GM12878 (cell line): ENCODE results near the gene ODAD4. TPM values are rescaled to one million over a fixed set of nuclear protein-coding genes. Genes with fewer than 3 reads are reported as not detected.

Source experiments
- ATAC-seq: fragments of 200-7000 bp; cut with Tn5 transposase; 3 replicates; pipeline ENCODE4 v1.9.1; 2020; ENCODE audit warnings: mild to moderate bottlenecking, moderate library complexity
- BruUV-seq: library from RNA; stranded (reverse); fragments of 400-500 nt; replicated peaks from 2 replicates; lab custom pipeline; 2021; lab: Mats Ljungman, UMichigan
- CTCF ChIA-PET: fragments of 300-600 bp; sonication (Branson Sonifier 250); formaldehyde crosslinking; extraction: SDS; loops from one replicate; lab custom pipeline; 2021; ENCODE audit warnings: inconsistent platforms; lab: Yijun Ruan, JAX
- POLR2A ChIA-PET: fragments of 350-600 bp; formaldehyde crosslinking; extraction: SDS; loops from one replicate; lab custom pipeline; 2021; ENCODE audit warnings: inconsistent platforms; lab: Charles Lee
- RAD21 ChIA-PET: fragments of 300-600 bp; sonication (Branson Sonifier 250); formaldehyde crosslinking; loops from one replicate; lab custom pipeline; 2023; ENCODE audit warnings: antibody characterized with exemption; ENCODE audit not compliant: unreplicated experiment; lab: Charles Lee
- SMC1A ChIA-PET: fragments of 300-600 bp; sonication (Branson Sonifier 250); formaldehyde crosslinking; loops from one replicate; lab custom pipeline; 2023; ENCODE audit not compliant: unreplicated experiment, uncharacterized antibody; lab: Charles Lee
- DNase-seq: peaks from one replicate; pipeline ENCODE4 v3.0.0-alpha.2; 2011; ENCODE audit warnings: low read depth, low spot score
- FAIRE-seq: peaks from 3 replicates; lab custom pipeline; 2011; peaks lifted over from hg19 to GRCh38; lab: Jason Lieb, UNC
- H2AFZ ChIP-seq: 2 replicates; pipeline ENCODE4 v1.6.0; 2011; ENCODE audit warnings: low read depth, low read length, control low read depth; ENCODE audit not compliant: control insufficient read depth
- H3K27ac ChIP-seq: 2 replicates; pipeline ENCODE4 v1.5.1; 2011; ENCODE audit warnings: control low read depth; ENCODE audit not compliant: control insufficient read depth, insufficient read depth
- H3K27me3 ChIP-seq, 2 experiments: replicated peaks in 1 of 2; 2 replicates each; pipeline versions ENCODE4 v1.6.0 to v1.6.1; 2011; ENCODE audit warnings: low read length in 1 of 2; ENCODE audit not compliant: control insufficient read depth in 2 of 2, insufficient read depth in 2 of 2
- H3K36me3 ChIP-seq, 2 experiments: 2 replicates each; pipeline ENCODE4 v1.5.1; 2011; ENCODE audit warnings: low read length in 1 of 2; ENCODE audit not compliant: control insufficient read depth in 2 of 2, insufficient read depth in 2 of 2
- H3K4me1 ChIP-seq: 2 replicates; pipeline ENCODE4 v1.6.1; 2011; ENCODE audit warnings: mild to moderate bottlenecking, low read length, moderate library complexity, mixed read lengths; ENCODE audit not compliant: control insufficient read depth, insufficient read depth
- H3K4me2 ChIP-seq: 2 replicates; pipeline ENCODE4 v1.6.0; 2011; ENCODE audit warnings: control low read depth; ENCODE audit not compliant: control insufficient read depth, insufficient read depth
- H3K4me3 ChIP-seq: fragments of 200-600 bp; sonication (generic); 2 replicates; pipeline ENCODE4 v1.5.1; 2016
- H3K79me2 ChIP-seq: 2 replicates; pipeline ENCODE4 v1.6.0; 2011; ENCODE audit warnings: low read length; ENCODE audit not compliant: control insufficient read depth, insufficient read depth
- H3K9ac ChIP-seq: 2 replicates; pipeline ENCODE4 v1.8.0; 2011; ENCODE audit warnings: low read length, control low read depth, mixed read lengths; ENCODE audit not compliant: control insufficient read depth, insufficient read depth
- H3K9me3 ChIP-seq: replicated peaks from 3 replicates; pipeline ENCODE4 v1.5.1; 2011; ENCODE audit warnings: mild to moderate bottlenecking, low read length; ENCODE audit not compliant: control insufficient read depth, insufficient read depth
- H4K20me1 ChIP-seq: 2 replicates; pipeline ENCODE4 v1.6.0; 2011; ENCODE audit not compliant: control insufficient read depth, insufficient read depth
- CHD4 ChIP-seq: fragments of 200-600 bp; sonication (generic); IDR thresholded peaks from 2 replicates; pipeline ENCODE4 v1.6.1; 2016; ENCODE audit warnings: mild to moderate bottlenecking
- CREB1 ChIP-seq: IDR thresholded peaks from 2 replicates; pipeline ENCODE4 v1.6.1; 2012; ENCODE audit warnings: low read depth, mild to moderate bottlenecking, inconsistent platforms
- DPF2 ChIP-seq: fragments of 450-650 bp; IDR thresholded peaks from 2 replicates; pipeline ENCODE4 v1.6.1; 2017; ENCODE audit warnings: mild to moderate bottlenecking
- EP300 ChIP-seq, 2 experiments: fragments of 150-350 bp in 1 of 2; IDR thresholded peaks; 2 replicates each; pipeline ENCODE4 v1.6.1; 2011 to 2012; ENCODE audit warnings: low read depth in 2 of 2, low read length in 2 of 2, borderline replicate concordance in 1 of 2, improper control_type of control experiment in 1 of 2, inconsistent platforms in 1 of 2; ENCODE audit not compliant: control insufficient read depth in 1 of 2
- FOXK2 ChIP-seq: fragments of 450-650 bp; IDR thresholded peaks from 2 replicates; pipeline ENCODE4 v1.6.1; 2017; ENCODE audit warnings: mild to moderate bottlenecking, moderate library complexity
- GATAD2B ChIP-seq: fragments of 450-650 bp; conservative IDR thresholded peaks from 2 replicates; pipeline ENCODE4 v1.6.1; 2017; ENCODE audit warnings: low read depth, mild to moderate bottlenecking, moderate library complexity
- PAX5 ChIP-seq: IDR thresholded peaks from 2 replicates; pipeline ENCODE4 v1.6.1; 2011; ENCODE audit warnings: low read depth, low read length, borderline replicate concordance
- POU2F2 ChIP-seq: IDR thresholded peaks from 3 replicates; pipeline ENCODE4 v1.6.1; 2011; ENCODE audit warnings: low read depth, mild to moderate bottlenecking, low read length, borderline replicate concordance
- SUZ12 ChIP-seq: fragments of 200-600 bp; sonication (generic); IDR thresholded peaks from one replicate; pipeline ENCODE4 v1.6.1; 2018; ENCODE audit warnings: antibody characterized with exemption, mild to moderate bottlenecking; ENCODE audit not compliant: unreplicated experiment
- TCF12 ChIP-seq: IDR thresholded peaks from 2 replicates; pipeline ENCODE4 v1.6.1; 2011; ENCODE audit warnings: low read depth, mild to moderate bottlenecking, low read length
- YBX1 ChIP-seq: fragments of 450-650 bp; IDR thresholded peaks from 2 replicates; pipeline ENCODE4 v1.6.1; 2016; ENCODE audit warnings: antibody characterized with exemption
- ZNF384 ChIP-seq: IDR thresholded peaks from 2 replicates; pipeline ENCODE4 v1.6.1; 2012; ENCODE audit warnings: low read depth, mild to moderate bottlenecking, low read length, improper control_type of control experiment, borderline replicate concordance
- ZNF622 ChIP-seq: fragments of 450-650 bp; IDR thresholded peaks from 2 replicates; pipeline ENCODE4 v1.6.1; 2017; ENCODE audit warnings: mild to moderate bottlenecking, inconsistent platforms
- WGBS: methylation state at CpG from one replicate; pipeline ENCODE4 v1.1.6; 2016; ENCODE audit warnings: low lambda C conversion rate; ENCODE audit not compliant: insufficient replicate concordance, insufficient coverage; ENCODE audit errors: missing lambda C conversion rate; 5-methylcytosine and 5-hydroxymethylcytosine counted together
- in situ Hi-C: fragments of 300-500 bp; cut with MboI; formaldehyde crosslinking; loops from 9 replicates; pipeline ENCODE4 v1.14.3; 2018; ENCODE audit warnings: mixed read lengths
- intact Hi-C: fragments of 100-400 bp; cut with micrococcal nuclease; formaldehyde crosslinking; loops from one replicate; pipeline ENCODE4 v1.14.2; 2022; ENCODE audit not compliant: unreplicated experiment
- polyA plus RNA-seq, 11 experiments: library from polyadenylated mRNA; depleted of rRNA in 4 of 11; unstranded in 6 of 11; stranded (reverse) in 5 of 11; fragments of >200 nt; fragmentation: Nextera tagmentation in 4 of 11; fragmentation: Illumina TruSeq in 1 of 11; extraction: Ambion mirVana in 4 of 11; extraction: Trizol in 1 of 11; gene quantifications; 1 replicate in 1 of 11; 2 replicates in 10 of 11; pipeline versions ENCODE4 v1.2.1 to v1.2.3, GENCODE V29; 2011 to 2016; ENCODE audit warnings: inconsistent platforms in 2 of 11, missing spikeins in 2 of 11, low read depth in 1 of 11
- total RNA-seq, 4 experiments: library from RNA; depleted of rRNA in 3 of 4; stranded (reverse); fragments of >200 nt in 3 of 4; fragmentation: Illumina TruSeq in 1 of 4; extraction: Trizol in 1 of 4; gene quantifications; 2 replicates each; pipeline versions ENCODE4 v1.2.1 to v1.2.3, GENCODE V29; 2013 to 2021
- TF ChIP-seq, protein P1 (sequence below): IDR thresholded peaks from 2 replicates; pipeline ENCODE4 v1.6.1; 2011; ENCODE audit warnings: mild to moderate bottlenecking, low read depth, low read length, moderate library complexity; ENCODE audit not compliant: insufficient replicate concordance
- TF ChIP-seq, protein P2 (sequence below): fragments of 450-650 bp; IDR thresholded peaks from 2 replicates; pipeline ENCODE4 v1.6.1; 2014; ENCODE audit warnings: mild to moderate bottlenecking
- TF ChIP-seq, protein P3 (sequence below): fragments of 450-650 bp; IDR thresholded peaks from 2 replicates; pipeline ENCODE4 v1.6.1; 2017; ENCODE audit warnings: mild to moderate bottlenecking
- TF ChIP-seq, protein P4 (sequence below): fragments of 450-650 bp; conservative IDR thresholded peaks from 2 replicates; pipeline ENCODE4 v1.6.1; 2017; ENCODE audit warnings: mild to moderate bottlenecking, moderate library complexity

ODAD4 gene
- total and polyA plus RNA-seq, 10 of the 15 experiments (the other 5 are each of a cell fraction or from before 2014, with no cell fraction given), result 0.10 to 0.73 (median 0.35) TPM

DNA sequence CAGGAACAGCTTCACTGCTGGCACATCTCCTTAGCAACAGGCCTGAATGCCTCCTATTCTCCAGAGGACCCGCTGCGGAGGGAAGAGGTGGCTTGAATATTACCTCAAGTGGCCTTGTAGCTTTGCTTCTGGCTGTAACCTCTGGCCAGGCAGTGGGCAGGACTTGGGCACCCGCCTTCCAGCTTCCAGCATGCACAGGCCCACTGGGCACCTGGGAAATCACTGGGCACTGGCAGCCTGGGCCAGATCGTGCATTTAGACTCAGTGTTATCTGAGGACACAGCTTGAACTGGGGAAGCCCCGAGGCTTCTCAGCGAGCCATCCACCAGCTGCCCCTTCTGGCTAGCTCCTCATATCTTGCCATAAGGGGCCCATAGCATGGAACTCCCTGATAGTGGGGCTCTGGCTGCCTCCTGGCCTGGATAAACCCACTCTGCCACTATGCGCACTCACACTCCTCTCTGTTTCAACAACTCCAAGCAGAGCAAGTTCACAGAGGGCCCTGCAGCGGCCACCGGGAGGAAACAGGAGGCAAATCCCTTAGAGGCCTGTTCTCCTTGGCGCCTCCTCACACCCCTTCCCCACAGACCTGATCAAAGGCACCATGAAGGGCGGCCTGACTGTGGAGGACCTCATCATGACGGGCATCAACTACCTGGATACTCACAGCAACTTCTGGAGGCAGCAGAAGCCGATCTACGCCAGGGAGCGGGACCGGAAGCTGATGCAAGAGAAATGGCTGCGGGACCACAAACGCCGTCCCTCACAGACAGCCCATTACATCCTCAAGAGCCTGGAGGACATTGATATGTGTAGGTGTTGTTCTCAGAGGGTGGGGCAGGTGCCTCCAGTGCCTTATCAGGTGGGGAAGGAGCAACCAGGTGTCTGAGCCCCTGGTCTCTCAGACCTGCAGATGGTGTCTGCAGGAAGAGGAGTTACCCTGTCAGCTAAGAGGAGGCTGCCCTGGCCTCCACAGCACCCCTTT lies 7.8 kb downstream of the ODAD4 start:
- no peak overlapping the region for H3K4me2 ChIP-seq
- 57% methylated on average over 19 of the region's 19 CpGs for WGBS
- in situ Hi-C loops, result no loop called here
- peaks cover 9% of the 10 kb centered on the region for H3K4me1 ChIP-seq
- CTCF ChIA-PET, result interaction anchor here (0.6 to 1.5 kb wide), 4 partner anchors 25 to 1488 kb away, joined by 3 to 4 read pairs (median 4); no protein-coding TSS in a partner anchor
- no peak overlapping the region for H2AFZ ChIP-seq
- SMC1A ChIA-PET, result interaction anchor here (0.6 to 1.4 kb wide), 4 partner anchors 8 to 1155 kb away, joined by 3 to 5 read pairs (median 4); partner anchors contain the start of gene ODAD4
- POLR2A ChIA-PET, result interaction anchor here (0.5 to 1.9 kb wide), 3 partner anchors 10 to 29 kb away, joined by 3 to 5 read pairs (median 3); partner anchors contain the start of genes ACLY and CNP
- H3K9ac ChIP-seq, result no peak overlapping the region
- H4K20me1 ChIP-seq, result no peaks in the 10 kb centered on the region
- no peak overlapping the region for H3K4me3 ChIP-seq
- no peaks in the 10 kb centered on the region for H3K79me2 ChIP-seq
- DNase-seq, result no peak
- no peak overlapping the region for H3K27ac ChIP-seq
- intact Hi-C loops, result no loop called here
- no peak; the same call in 1 of the 3 replicates for ATAC-seq
- H3K27me3 ChIP-seq, result no peaks in the 10 kb centered on the region
- H3K9me3 ChIP-seq, result no peaks in the 10 kb centered on the region
- FAIRE-seq, result no peak
- RAD21 ChIA-PET, result interaction anchor here (1.3 kb wide), 1 partner anchor 21 kb away, joined by 3 read pairs; no protein-coding TSS in a partner anchor
- H3K36me3 ChIP-seq, result no peaks in the 10 kb centered on the region
- no TSS peak for BruUV-seq
- no peak for TF ChIP-seq EP300 (IDR thresholded peaks at IDR 0.05; ENCODE audit: borderline replicate concordance in 1 of 2, control insufficient read depth in 1 of 2, low read depth in 2 of 2, low read length in 2 of 2)
- TF ChIP-seq, protein P1, sequence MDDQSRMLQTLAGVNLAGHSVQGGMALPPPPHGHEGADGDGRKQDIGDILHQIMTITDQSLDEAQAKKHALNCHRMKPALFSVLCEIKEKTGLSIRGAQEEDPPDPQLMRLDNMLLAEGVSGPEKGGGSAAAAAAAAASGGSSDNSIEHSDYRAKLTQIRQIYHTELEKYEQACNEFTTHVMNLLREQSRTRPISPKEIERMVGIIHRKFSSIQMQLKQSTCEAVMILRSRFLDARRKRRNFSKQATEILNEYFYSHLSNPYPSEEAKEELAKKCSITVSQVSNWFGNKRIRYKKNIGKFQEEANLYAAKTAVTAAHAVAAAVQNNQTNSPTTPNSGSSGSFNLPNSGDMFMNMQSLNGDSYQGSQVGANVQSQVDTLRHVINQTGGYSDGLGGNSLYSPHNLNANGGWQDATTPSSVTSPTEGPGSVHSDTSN, result no peak
- TF ChIP-seq ZNF384, result no peak
- no peak for TF ChIP-seq CHD4
- no peak for TF ChIP-seq YBX1
- TF ChIP-seq GATAD2B, result no peak
- no peak for TF ChIP-seq SUZ12
- no peak for TF ChIP-seq POU2F2
- TF ChIP-seq ZNF622, result no peak
- TF ChIP-seq PAX5, result no peak
- TF ChIP-seq FOXK2, result no peak
- TF ChIP-seq, protein P2, sequence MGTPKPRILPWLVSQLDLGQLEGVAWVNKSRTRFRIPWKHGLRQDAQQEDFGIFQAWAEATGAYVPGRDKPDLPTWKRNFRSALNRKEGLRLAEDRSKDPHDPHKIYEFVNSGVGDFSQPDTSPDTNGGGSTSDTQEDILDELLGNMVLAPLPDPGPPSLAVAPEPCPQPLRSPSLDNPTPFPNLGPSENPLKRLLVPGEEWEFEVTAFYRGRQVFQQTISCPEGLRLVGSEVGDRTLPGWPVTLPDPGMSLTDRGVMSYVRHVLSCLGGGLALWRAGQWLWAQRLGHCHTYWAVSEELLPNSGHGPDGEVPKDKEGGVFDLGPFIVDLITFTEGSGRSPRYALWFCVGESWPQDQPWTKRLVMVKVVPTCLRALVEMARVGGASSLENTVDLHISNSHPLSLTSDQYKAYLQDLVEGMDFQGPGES, result no peak
- TF ChIP-seq, protein P3, sequence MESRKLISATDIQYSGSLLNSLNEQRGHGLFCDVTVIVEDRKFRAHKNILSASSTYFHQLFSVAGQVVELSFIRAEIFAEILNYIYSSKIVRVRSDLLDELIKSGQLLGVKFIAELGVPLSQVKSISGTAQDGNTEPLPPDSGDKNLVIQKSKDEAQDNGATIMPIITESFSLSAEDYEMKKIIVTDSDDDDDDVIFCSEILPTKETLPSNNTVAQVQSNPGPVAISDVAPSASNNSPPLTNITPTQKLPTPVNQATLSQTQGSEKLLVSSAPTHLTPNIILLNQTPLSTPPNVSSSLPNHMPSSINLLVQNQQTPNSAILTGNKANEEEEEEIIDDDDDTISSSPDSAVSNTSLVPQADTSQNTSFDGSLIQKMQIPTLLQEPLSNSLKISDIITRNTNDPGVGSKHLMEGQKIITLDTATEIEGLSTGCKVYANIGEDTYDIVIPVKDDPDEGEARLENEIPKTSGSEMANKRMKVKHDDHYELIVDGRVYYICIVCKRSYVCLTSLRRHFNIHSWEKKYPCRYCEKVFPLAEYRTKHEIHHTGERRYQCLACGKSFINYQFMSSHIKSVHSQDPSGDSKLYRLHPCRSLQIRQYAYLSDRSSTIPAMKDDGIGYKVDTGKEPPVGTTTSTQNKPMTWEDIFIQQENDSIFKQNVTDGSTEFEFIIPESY, result no peak
- TF ChIP-seq DPF2, result no peak
- TF ChIP-seq, protein P4, sequence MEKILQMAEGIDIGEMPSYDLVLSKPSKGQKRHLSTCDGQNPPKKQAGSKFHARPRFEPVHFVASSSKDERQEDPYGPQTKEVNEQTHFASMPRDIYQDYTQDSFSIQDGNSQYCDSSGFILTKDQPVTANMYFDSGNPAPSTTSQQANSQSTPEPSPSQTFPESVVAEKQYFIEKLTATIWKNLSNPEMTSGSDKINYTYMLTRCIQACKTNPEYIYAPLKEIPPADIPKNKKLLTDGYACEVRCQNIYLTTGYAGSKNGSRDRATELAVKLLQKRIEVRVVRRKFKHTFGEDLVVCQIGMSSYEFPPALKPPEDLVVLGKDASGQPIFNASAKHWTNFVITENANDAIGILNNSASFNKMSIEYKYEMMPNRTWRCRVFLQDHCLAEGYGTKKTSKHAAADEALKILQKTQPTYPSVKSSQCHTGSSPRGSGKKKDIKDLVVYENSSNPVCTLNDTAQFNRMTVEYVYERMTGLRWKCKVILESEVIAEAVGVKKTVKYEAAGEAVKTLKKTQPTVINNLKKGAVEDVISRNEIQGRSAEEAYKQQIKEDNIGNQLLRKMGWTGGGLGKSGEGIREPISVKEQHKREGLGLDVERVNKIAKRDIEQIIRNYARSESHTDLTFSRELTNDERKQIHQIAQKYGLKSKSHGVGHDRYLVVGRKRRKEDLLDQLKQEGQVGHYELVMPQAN, result no peak
- TF ChIP-seq CREB1, result no peak
- TF ChIP-seq TCF12, result no peak
